SW 1271 (cell line): ENCODE measurements around the gene MRPL30.
"Not testable (repeated sequence)": the region's sequence is repeated elsewhere in the genome, so short reads cannot be mapped to it uniquely, and the experiment has no call there.

Experiments
- DNase-seq, 2 experiments: peaks; one replicate each; lab custom pipeline; 2025; lab: John Stamatoyannopoulos, UW

The MRPL30 gene

DNA sequence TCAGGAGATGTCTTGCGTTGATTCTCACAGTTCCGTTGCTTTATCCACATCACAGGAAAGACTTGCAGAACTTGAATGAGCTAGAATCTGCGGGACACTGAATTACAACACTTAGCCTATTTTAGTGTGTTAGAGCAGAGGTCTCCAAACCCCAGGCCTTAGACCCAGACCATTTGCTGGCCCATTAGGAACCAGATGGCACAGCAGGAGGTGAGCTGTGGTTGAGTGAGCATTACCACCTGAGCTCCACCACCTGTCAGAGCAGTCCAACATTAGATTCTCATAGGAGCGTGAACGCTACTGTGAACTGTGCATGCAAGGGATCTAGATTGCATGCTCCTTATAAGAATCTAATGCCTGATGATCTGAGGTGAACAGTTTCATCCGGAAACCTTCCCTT is 3.8 kb downstream of the MRPL30 start:
- no peak for DNase-seq

DNA sequence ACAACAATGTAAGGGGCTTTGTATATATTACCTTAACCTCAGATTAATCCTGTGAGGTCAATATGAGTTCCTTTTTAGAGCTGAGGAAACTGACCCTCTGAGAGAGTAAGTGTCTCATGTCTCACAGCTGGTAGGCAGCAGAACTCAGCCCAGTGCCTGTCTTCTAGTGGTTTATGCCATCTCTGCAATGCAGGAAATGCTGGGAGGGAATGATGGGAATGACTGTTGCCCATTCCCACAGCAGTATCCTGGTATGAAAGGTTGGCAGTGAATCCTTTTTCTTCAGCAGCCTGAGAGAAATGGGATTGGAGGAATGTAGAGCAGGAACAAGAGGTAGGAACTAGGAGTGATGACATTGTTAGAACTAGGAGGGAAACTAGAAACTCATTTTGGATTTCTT is 6.0 kb downstream of the MRPL30 start:
- DNase-seq = no peak

DNA sequence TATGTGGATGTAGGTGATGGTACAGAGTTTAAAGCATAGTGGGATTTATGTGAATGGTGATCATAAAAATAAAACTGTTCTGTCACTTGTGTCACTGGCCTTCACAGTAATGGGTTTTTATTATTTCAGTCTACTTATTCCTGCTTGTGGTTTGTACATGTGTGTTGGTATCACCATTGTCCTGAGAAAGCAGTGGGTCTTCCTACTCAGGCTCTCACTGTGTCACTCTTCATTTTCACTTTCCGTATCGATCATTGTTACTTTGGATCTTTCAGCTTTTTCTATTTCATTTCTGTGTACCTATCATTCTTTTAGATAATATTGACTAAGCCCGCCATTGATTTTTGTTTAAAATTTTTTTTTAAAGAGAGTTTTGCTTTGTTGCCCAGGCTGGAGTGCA is 7.4 kb downstream of the MRPL30 start:
- no peak for DNase-seq

DNA sequence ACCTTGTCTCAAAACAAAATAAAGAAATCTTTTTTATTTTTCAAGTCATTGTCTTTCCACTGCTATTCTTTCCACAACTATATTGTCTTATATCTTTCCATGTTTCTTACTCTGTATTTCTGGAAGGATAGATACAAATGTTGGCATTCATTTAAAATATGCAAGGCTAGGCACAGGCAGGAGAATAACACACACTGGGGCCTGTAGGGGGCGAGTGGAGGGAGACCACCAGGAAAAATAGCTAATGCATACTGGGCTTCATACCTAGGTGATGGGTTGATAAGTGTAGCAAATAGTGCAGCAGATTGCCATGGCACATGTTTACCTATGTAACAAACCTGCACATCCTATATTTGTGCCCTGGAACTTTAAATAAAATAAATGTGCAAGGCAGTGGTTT is 9.6 kb downstream of the MRPL30 start:
- DNase-seq = no peak

- not testable (repeated sequence) for DNase-seq
These were observed 11.4 kb downstream of the MRPL30 start for GRCh38 chr2:99192364-99192763.

GRCh38 chr2:99198103-99198841 is 17.3 kb downstream of the MRPL30 start:
- no peak for DNase-seq

DNA sequence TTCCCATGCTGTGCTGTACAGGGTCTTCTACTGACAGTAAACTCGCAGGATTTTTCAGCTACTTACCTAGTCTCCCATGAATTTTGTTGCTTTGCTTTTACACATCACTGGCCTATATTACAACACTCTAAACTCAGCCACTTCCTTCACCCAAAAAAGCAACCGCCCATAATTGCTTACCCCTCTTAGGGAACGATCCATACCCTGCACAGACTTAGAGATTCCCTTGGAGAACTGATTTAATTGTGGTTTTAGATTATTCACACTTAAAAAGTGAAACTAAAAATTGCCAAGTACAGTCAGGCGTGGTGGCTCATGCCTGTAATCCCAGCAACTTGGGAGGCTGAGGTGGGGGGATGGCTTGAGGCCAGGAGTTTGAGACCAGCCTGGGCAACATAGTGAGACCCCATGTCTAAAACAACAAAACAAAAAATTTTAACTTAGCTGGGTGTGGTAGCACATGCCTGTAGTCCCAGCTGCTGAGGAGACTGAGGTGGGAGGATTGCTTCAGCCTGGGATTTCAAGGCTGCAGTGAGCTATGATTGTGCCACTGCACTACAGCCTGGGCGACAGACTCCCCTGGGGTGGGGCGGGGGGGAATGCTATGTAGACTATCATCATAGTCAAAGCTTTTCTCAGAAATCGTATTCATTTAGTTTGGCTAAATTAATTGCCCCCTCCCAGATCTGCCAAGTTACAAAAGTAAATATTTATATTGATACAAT is 19.3 kb downstream of the MRPL30 start:
- no peak for DNase-seq

DNA sequence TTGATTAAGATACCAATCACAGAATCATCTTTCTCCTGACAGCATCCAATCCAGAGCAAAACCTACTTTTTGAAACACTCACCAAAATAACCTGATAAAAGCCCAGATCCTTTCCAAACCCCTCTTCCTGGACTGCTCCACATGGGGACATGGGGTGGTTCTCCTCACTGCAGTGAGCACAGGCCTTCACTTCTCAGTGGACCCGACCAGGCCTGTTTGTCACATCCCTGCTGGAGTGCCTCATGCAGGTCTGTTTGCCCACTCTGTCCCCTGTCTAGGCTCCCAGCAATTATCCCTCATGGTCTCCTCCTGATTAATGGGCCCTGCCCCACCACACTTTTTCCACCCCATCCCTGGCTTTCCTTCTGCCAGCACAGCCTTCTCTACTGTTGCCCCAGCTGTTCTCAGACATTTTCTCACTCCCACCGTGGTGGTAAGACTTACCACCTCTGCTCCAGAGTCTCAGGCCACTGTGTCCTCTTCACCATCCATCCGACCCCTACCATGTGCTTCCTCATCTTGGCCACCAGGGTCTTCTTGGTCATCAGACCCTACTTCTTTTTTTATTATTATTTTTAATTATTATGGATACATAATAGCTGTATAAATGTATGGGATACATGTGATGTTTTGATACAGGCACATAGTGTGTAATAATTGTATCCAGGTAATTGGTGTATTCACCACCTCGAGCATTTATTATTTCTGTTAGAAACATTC is 21.1 kb downstream of the MRPL30 start:
- DNase-seq = no peak

DNA sequence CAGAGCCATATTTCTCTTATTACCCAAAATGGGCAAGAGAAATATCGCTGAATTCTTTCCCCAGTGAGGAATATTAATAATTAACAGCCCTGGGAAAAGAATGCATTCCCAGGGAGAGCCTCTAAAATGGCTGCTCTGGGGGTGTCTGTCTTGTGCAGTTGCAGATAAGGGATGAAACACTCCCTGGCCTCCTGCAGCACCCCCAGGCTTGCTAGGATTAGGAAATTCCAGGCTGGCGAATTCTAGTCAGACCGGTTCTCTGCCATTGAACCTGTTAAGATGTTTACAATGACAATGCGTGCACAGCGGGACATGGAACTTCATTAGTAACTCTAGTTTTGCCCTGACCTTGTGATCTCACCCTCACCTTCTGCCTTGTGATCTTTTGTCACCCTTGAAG is 24.5 kb downstream of the MRPL30 start:
- DNase-seq = no peak

DNA sequence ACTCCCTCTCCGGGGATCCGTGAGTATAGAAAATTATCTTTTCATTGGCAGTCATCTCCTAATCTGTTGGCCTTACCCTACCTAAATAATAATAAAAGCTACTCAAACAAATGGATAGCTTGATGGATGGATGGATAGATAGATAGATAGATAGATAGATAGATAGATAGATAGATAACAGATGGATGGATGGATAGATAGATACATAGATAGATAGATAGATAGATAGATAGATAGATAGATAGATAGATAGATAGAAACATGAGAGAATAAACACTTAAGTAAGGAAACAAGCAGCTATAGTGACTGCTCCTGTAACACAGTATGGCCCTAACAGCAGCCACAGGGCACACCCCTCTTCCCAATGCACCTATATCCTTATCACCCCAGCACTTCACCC is 35.1 kb downstream of the MRPL30 start:
- no peak for DNase-seq

GRCh38 chr2:99217929-99218501 is 37.0 kb downstream of the MRPL30 start:
- no peak for DNase-seq

- DNase-seq = not testable (repeated sequence)
These were observed 52.2 kb downstream of the MRPL30 start for GRCh38 chr2:99233177-99233576.

- DNase-seq = no peak
These were observed 57.6 kb downstream of the MRPL30 start for GRCh38 chr2:99238599-99238998.

- no peak for DNase-seq
These were observed 59.4 kb downstream of the MRPL30 start for GRCh38 chr2:99240431-99240830.

GRCh38 chr2:99242151-99242550 is 61.2 kb downstream of the MRPL30 start:
- DNase-seq = no peak
